KMS-11 (cell line): Measurements from ENCODE around the gene OR5AP2.
"Not testable (repeated sequence)": the region's sequence is repeated elsewhere in the genome, so short reads cannot be mapped to it uniquely, and the experiment has no call there.

Experiments used
- H2AFZ ChIP-seq: fragments of 200-600 bp; sonication (generic); 2 replicates; pipeline ENCODE4 v1.6.1; 2016; ENCODE audit warnings: antibody characterized with exemption, mixed run types, low read depth
- H3K27ac ChIP-seq: fragments of 200-600 bp; sonication (generic); 2 replicates; pipeline ENCODE4 v1.6.1; 2016; ENCODE audit warnings: mild to moderate bottlenecking, mixed run types
- H3K27me3 ChIP-seq: fragments of 200-600 bp; sonication (generic); 2 replicates; pipeline ENCODE4 v1.6.1; 2017; ENCODE audit warnings: mild to moderate bottlenecking, low read depth, mixed run types, moderate library complexity; ENCODE audit not compliant: insufficient read depth
- H3K36me3 ChIP-seq: fragments of 200-600 bp; sonication (generic); 2 replicates; pipeline ENCODE4 v1.6.1; 2017; ENCODE audit warnings: mild to moderate bottlenecking, mixed run types; ENCODE audit not compliant: insufficient read depth
- H3K4me1 ChIP-seq: fragments of 200-600 bp; sonication (generic); 2 replicates; pipeline ENCODE4 v1.6.1; 2016; ENCODE audit warnings: mild to moderate bottlenecking, low read depth, mixed run types; ENCODE audit not compliant: poor library complexity, severe bottlenecking
- H3K4me2 ChIP-seq: fragments of 200-600 bp; sonication (generic); 2 replicates; pipeline ENCODE4 v1.7.0; 2016; ENCODE audit warnings: mild to moderate bottlenecking, mixed run types
- H3K4me3 ChIP-seq: fragments of 200-600 bp; sonication (generic); IDR thresholded peaks from 2 replicates; pipeline ENCODE4 v1.6.1; 2017; ENCODE audit warnings: low read depth, low read length, mixed read lengths; ENCODE audit not compliant: insufficient read depth
- H3K79me2 ChIP-seq: fragments of 200-600 bp; sonication (generic); 2 replicates; pipeline ENCODE4 v1.6.1; 2016; ENCODE audit warnings: low read depth, mixed run types; ENCODE audit not compliant: insufficient read depth
- H3K9ac ChIP-seq: fragments of 200-600 bp; sonication (generic); 2 replicates; pipeline ENCODE4 v1.6.1; 2016; ENCODE audit warnings: mild to moderate bottlenecking, mixed run types
- H4K20me1 ChIP-seq: fragments of 200-600 bp; sonication (generic); 2 replicates; pipeline ENCODE4 v1.6.1; 2016; ENCODE audit warnings: mild to moderate bottlenecking, mixed run types; ENCODE audit not compliant: insufficient read depth
- TF ChIP-seq, protein P1 (sequence below): fragments of 200-600 bp; sonication (generic); conservative IDR thresholded peaks from 2 replicates; pipeline ENCODE4 v1.6.1; 2017; ENCODE audit warnings: low read depth, mild to moderate bottlenecking, antibody characterized with exemption, low read length, moderate library complexity, mixed read lengths

Gene OR5AP2

DNA sequence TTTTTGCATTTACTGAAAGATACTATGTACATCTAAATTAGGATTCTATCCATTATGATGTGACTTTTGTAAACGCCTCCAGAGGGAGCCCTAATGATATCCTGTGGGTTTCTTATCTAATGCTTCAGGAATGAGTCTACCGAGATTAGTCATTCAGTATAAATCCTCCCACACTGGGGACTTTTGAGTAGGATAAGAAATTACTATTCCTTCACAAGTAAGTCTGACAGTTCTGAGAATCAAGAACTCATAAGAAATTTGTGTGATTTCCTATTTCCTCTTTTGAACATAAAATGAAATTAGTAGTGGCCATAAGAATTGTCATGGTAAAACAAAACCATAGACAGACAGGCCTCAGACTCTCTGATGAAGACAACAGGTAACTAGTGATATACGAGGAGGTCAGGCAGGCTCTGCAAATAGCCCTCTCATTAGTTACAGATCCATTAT is 17.6 kb downstream of the OR5AP2 start:
- TF ChIP-seq, protein P1, sequence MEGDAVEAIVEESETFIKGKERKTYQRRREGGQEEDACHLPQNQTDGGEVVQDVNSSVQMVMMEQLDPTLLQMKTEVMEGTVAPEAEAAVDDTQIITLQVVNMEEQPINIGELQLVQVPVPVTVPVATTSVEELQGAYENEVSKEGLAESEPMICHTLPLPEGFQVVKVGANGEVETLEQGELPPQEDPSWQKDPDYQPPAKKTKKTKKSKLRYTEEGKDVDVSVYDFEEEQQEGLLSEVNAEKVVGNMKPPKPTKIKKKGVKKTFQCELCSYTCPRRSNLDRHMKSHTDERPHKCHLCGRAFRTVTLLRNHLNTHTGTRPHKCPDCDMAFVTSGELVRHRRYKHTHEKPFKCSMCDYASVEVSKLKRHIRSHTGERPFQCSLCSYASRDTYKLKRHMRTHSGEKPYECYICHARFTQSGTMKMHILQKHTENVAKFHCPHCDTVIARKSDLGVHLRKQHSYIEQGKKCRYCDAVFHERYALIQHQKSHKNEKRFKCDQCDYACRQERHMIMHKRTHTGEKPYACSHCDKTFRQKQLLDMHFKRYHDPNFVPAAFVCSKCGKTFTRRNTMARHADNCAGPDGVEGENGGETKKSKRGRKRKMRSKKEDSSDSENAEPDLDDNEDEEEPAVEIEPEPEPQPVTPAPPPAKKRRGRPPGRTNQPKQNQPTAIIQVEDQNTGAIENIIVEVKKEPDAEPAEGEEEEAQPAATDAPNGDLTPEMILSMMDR: peak; percentile 38; the same call in 1 of the 2 replicates
- Histone ChIP-seq H3K27ac (no peak overlapping the region), H3K4me3 (no peak overlapping the region), H2AFZ (no peak overlapping the region), H4K20me1 (no peaks in the 10 kb centered on the region), H3K4me2 (no peak overlapping the region), H3K27me3 (no peaks in the 10 kb centered on the region), H3K36me3 (no peaks in the 10 kb centered on the region), H3K79me2 (no peaks in the 10 kb centered on the region), H3K9ac (no peak overlapping the region), H3K4me1 (no peaks in the 10 kb centered on the region)

DNA sequence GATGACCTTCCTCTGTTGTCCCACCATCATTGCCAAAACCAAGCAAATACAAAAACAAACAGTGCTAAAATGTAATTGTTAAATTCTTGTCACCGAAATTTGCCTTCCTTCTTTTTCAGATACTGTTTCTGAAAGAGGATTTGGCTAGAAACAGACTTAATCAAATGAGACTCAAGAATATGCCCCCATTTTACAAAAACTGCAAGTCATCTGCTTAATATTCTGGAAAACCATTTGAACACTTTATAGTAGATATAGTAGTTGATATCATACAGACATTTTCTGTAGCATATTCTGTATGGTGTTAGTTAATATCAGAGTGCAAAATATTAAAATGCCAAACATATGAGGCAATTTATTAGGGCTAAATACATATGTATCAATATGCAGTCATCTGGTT is 31.1 kb downstream of the OR5AP2 start:
- no peak overlapping the region for H2AFZ ChIP-seq
- no peaks in the 10 kb centered on the region for H3K79me2 ChIP-seq
- no peak overlapping the region for H3K27ac ChIP-seq
- no peaks in the 10 kb centered on the region for H4K20me1 ChIP-seq
- no peaks in the 10 kb centered on the region for H3K4me1 ChIP-seq
- no peak overlapping the region for H3K4me3 ChIP-seq
- no peak overlapping the region for H3K4me2 ChIP-seq
- no peaks in the 10 kb centered on the region for H3K27me3 ChIP-seq
- no peaks in the 10 kb centered on the region for H3K36me3 ChIP-seq
- H3K9ac ChIP-seq: no peak overlapping the region
- TF ChIP-seq, protein P1: no peak

DNA sequence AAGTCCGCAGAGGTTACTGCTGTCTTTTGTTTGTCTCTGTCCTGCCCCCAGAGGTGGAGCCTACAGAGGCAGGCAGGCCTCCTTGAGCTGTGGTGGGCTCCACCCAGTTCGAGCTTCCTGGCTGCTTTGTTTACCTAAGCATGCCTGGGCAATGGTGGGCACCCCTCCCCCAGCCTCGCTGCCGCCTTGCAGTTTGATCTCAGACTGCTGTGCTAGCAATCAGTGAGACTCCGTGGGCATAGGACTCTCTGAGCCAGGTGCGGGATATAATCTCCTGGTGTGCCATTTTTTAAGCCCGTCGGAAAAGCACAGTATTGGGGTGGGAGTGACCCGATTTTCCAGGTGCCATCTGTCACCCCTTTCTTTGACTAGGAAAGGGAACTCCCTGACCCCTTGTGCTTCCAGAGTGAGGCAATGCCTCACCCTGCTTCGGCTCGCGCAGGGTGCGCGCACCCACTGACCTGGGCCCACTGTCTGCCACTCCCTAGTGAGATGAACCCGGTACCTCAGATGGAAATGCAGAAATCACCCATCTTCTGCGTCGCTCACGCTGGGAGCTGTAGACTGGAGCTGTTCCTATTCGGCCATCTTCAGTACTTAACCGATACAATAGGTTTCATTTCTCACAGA is 50.0 kb downstream of the OR5AP2 start:
- not testable (repeated sequence) for H3K9ac ChIP-seq, H2AFZ ChIP-seq

More for the DNA sequence above, 50.0 kb downstream of the OR5AP2 start:
- H3K4me1 ChIP-seq, H3K36me3 ChIP-seq, H4K20me1 ChIP-seq, H3K4me3 ChIP-seq, H3K79me2 ChIP-seq, H3K27me3 ChIP-seq, H3K4me2 ChIP-seq, H3K27ac ChIP-seq: not testable (repeated sequence)
